Stimulated activated CD4-positive, alpha-beta T cell treated with anti-CD3 and anti-CD28 coated beads, Interleukin-12 subunit alpha, Interleukin-12 subunit beta, amount 100 ng/mL, for 48 hours (primary cell): ENCODE data around the gene MFSD12.

Experiments used
- DNase-seq, 3 donors: peaks; one replicate each; pipeline ENCODE4 v3.0.0-alpha.2; 2020; ENCODE audit warnings: low read depth in 2 of 3, low spot score in 1 of 3

The MFSD12 gene

GRCh38 chr19:3526507-3527237 is 30.7 kb downstream of the MFSD12 start:
- no peak for DNase-seq

DNA sequence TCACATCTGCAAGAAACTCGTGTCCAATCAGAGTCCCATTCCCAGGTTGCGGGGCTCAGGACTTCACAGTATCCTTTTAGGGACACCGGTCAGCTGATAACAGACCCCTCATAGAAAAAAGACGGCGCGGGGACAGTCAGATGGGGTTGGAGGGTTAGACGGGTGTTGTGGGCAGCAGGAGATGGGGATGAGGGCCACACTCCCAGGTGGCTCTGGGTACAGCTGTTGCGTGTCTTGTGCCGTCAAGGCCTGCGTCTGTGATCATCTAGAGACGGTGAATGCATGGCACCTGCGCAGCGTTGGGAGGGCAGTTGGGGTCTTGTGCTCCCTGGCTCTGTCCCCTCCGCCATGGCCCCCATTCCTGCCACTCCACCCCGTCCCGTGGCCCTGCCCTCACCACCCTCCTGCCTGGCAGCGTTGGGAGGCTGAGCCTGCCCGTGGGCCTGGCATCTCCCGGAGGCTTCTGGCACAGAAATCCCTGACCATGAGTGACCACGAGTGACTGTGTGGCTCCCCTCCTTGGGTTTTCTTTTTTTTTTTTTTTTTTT is 32.4 kb downstream of the MFSD12 start:
- DNase-seq = no peak

DNA sequence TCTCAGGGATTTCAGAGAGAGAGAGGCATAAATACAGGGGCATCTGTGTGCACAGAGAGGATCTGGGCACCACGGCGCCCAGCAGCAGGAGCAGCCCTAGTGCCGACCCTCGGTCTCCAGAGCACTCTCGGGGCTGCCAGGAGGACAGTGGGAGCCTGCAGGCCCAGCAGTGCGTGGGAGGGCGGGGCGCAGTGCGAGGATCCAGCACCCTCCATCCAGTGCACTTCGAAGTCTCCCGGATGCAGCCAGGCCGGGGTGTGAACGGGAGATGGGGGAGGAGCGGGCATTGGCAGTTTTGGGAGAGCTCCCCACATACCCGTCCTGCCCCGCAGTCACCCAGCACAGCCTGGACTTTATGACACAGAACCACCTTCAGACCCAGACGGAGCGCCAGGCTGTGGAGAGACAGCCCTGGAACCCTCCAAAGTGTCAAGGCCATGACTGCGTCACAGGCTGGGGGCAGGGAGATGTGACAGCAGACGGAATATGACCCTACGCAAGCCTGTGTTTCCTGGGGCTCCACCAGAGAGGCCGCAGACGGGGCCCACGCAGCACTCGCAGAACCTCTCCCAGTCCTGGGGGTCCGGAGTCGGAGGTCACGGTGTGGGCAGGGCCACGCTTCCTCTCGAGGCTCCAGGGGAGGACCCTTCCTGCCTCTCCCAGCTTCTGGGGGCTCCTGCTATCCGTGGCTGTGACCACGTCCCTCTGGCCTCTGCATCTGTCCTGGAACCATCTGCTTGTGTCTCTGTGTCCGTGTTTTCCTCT is 33.1 kb downstream of the MFSD12 start:
- DNase-seq = no peak

DNA sequence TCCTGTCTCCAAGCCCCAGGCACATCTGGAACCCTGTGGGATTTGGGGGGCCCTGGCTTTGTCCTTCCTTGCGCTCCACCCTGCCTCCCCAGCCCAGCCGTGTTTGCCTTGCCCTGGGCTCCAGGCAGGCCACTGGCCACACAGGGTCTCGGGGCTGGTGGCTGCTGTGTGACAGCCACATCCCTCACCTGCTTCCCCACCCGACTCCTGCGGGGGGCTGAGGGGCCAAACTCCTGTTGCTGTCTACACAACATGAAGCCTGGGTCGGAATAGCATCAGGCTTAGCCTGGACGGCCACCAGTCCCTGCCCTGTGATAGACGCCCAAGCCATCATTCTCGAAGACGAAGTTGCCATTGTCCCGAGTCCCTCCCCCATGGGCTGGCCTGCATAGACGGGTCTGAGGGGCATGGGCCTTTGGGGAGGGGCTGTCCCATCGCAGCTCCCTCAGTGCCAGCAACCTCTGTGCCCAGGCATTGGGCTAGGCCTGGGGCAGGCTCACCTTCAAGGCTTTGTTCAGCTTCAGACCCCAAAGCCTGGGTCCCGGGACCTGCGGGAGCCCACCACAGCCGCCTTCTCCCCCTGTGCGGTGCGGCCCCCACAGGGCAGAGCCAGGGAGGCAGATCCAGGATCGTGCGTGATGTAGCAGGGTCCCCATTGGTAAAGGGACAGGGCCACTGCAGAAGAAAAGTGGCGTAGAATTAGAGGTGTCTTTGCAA is 33.9 kb downstream of the MFSD12 start:
- no peak for DNase-seq

DNA sequence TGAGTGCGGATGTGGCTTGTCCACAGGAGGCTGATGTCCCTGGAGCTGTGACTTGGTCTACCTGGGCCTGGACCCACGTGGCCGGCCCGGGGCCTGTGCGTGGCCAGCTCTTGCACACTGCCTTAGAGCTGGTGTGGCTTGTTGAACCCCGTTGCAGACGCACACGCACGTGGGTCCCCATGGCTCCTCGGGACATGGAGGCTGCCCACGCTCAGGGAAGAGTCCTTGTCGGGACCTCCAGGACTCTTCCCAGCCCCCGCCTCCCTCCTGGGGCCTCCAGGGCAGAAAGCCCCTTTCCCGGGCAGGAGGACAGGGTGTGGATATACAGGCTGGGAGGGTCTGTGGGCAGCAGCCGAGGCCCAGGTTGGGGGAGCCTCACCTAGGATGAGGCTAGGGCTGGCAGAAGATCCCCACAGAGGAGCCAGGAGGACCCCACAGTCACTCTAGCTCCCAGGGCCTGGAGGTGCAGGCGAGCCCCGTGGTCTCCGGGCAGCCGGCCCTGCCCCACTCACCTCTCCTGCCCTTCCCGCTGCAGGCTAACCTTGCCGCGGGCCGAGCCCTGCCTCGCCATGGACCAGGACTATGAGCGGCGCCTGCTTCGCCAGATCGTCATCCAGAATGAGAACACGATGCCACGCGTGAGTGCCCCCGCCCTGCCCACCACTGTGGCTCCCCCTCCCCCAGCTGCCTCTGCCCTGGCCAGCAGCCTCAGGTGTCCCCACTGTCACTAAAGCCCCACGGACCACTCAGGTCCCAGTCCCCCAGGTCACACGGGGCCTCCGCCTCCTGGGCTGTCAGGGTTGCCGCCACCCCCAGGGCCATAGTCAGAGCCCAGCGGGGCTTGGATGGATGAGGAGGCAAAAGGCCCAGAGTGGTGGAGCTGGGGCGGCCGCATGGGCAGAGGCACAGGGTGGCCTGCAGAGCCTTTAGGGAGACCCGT is 34.7 kb downstream of the MFSD12 start:
- no peak for DNase-seq

- no peak for DNase-seq
These were observed 36.3 kb downstream of the MFSD12 start for GRCh38 chr19:3521104-3521445.

DNA sequence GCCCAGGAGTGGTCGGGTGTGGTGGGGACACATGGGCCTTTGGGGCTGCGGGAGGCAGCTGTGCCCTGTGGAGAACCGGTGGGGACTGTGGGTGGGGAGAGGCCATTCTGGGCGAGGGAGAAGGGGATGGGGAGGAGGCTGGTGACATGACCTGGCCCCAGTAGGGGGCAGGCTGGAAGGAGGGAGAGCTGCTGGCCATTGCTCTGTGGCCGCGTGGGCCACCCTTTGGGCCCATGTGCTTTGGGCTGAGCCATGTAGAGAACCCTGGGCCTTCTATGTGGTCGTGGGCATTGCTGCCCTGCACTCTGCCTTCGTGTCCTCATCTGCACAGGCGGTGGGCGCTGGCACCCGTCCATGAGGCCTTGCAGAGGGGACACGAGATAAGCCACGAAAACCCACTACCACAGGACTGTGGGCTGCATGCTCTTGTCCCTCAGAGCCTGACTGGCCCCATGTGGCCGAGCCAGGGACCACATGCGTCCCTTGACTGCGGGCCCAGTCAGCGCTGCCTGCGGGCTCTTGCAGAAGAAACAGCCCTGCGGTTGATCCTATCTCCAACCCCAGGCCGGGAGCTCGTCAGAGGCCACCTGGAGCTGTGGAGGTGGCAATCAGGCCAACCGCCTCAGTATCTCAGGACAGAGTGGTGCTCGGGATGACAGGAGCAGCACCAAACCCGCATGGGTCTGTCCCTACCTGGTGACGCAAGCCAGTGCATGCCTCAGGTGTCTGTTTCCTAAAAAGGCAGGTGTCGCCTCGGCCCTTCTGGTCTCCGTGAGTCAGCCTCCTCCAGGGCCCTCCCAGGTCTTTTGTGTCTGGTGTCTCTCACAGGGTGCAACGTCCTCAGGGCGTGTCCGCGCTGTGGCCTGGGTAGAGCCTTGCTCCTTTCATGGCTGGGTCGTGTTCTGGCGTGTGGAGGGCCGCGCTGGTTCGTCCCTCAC is 37.0 kb downstream of the MFSD12 start:
- no peak for DNase-seq

GRCh38 chr19:3519126-3519525 is 38.3 kb downstream of the MFSD12 start:
- no peak for DNase-seq

DNA sequence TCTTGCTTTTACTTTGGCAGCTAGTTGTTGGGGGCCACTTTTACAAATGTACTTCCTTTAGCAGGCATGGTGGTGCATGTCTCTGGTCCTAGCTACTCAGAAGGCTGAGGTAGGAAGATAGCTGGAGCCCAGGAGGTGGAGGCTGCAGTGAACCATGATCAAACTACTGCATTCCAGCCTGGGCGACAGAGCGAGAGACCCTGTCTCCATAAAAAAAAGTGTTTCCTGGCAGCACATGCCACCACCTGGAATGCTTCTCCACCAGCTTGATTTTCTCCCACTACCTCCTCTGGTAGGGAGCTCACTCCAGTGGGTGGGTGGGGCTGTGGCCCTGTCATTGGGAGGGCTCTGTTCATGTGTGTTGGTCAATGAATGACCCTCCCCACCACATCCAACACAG is 38.7 kb downstream of the MFSD12 start:
- DNase-seq = no peak

DNA sequence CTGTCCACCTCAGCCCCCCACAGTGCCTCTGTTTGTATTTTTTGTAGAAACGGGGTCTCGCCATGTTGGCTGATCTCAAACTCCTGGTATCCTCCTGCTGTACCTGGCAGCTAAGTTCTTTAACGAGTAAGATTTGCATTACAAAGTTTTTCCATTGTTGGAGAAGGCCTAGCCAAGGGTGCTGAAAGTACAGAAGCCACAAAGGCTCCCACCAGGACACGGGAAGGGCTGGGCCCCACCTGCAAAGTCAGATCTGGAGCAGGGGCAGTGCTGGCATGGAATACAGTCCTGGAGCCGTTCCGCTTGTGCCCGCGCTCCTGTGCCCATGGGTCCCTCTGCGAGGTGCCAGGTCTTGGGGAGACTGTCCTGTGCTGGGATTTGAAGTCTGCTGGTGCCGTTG is 39.1 kb downstream of the MFSD12 start:
- DNase-seq = no peak

DNA sequence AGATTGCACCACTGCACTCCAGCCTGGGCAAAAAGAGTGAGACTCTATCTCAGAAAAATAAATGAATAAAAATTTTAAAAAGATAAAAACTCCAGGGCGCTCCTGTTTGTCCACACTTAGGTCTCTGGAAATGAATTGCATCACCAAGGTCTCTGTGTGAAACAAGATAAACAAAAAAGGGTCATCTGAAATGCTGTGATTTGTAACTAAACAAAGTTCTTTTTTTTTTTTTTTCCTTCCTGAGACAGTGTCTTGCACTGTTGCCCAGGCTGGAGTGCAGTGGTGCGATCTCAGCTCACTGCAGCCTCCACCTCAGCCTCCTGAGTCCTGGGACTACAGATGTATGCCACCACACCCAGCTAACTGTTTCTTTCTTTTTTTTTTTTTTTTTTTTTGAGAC is 39.7 kb downstream of the MFSD12 start:
- DNase-seq = no peak

DNA sequence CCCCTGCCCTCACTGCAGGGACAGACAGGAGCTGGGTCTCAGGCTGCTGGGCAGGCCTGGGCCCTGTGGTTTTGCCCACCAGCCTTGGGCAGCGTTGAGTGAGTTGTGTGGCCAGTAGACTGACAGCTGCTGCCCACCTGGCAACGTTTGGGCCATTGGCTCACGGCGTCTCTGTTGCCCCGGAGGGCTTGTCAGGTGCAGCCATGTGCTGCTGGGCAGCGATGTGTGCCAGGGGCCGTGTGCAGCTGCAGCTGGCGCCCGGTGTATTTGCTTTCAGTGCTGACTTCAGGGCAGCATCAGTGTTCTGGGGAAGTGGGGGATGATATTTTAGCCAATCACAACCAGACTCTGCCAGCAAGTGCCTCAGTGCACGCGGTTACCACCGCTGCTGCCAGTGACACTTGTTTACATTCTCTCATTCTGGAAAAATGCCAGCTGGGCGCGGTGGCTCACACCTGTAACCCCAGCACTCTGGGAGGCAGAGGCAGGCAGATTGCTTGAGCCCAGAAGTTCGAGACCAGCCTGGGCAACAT is 40.6 kb downstream of the MFSD12 start:
- no peak for DNase-seq

DNA sequence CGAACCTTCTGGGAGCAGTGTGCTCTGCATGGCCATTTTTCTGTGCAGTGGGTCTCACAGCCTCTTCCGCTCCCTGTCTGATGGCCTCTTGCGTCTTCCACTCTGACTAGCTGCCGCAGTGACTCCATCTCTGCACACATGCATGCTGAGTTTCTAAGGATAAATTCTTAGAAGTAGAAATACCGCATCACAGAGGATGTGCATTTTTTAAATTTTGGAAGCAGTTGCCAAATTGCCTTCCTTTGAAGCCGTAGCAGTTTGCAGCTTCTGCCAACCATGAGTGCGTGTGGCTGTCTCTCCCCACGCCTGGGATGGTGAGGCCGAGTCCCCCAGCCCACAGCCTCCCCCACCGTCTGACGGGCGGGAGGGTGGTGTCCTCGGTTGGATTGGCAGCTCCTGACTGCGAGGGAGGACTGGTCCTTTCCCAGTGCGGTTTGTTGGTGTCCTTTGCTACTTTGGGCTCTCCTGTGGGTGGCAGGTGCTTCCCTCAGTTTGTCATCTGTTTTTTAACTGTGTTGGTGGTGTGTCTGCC is 41.4 kb downstream of the MFSD12 start:
- no peak for DNase-seq

GRCh38 chr19:3514930-3515329 is 42.5 kb downstream of the MFSD12 start:
- DNase-seq = no peak

DNA sequence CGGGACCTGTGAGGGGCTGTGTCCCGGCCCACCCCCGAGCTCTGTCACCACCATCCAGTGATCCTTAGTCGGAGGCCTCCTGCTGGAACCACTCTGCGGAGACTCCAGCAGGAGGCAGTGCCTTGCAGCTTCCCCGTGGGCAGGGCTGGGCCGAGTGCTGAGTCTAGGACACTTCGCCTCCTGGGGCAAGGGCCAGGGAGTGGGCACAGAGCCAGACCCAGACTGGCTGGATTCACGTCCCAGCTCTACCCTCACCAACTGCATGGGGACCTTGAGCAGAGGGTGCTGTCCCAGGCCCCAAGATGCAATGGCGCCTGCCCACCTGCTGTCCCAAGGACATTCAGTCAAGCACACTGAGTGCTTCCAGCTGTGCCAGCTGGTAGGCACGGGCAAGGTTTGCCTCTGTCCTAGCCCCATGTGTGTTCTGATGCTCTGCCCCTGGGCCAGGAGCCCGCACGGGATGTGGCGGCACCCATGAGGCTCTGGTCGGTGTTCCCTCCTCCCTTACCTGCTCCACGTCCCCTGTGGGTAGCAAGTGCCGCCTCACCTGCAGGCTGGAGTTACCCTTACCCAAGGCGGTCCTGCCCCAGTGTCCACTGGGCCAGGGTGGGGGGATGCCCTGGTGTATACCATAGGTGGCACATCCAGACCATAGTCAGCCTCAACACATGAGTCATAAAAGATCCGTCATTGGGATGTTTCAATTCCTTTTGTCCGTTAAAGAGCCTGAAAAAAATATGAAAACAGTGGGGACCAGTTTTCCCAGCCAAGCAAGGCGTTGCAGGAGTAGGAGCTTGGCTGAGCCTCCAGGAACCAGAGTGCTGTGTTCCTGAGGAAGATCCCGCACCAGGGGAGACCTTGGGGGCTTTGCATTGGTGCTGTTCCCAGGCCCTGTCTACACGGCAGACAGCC is 43.9 kb downstream of the MFSD12 start:
- DNase-seq = no peak

DNA sequence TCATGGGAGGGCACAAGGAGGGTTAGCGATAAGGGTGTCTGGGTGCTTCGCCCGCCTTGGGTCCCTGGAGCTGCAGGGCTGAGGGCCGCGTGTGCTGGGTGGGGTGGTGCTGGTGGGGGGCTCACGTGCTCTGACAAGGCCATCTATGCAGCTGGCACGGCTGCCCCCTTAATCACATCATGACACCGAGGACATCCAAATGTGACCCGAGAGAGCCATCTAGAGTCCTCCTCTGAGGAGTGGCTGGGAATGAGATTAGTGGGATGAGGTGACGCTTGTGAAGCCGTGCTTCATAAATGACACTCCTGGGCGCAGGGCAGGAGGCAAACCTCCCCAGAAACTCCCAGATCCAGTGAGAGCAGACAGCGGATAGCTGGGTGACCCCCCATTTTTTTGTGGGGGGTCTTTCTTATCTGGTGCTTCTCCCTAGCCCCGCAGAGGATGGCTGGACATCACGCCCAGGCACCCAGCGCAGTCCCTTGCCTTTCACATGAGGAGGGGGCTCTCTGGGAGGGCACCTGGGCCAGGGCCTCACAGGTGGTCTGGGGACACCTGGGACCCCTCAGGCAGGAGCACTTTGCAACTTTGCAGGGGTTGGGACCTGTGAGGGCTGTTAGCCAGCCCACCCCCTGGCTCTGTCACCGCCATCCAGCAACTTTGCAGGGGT is 44.7 kb downstream of the MFSD12 start:
- no peak for DNase-seq

DNA sequence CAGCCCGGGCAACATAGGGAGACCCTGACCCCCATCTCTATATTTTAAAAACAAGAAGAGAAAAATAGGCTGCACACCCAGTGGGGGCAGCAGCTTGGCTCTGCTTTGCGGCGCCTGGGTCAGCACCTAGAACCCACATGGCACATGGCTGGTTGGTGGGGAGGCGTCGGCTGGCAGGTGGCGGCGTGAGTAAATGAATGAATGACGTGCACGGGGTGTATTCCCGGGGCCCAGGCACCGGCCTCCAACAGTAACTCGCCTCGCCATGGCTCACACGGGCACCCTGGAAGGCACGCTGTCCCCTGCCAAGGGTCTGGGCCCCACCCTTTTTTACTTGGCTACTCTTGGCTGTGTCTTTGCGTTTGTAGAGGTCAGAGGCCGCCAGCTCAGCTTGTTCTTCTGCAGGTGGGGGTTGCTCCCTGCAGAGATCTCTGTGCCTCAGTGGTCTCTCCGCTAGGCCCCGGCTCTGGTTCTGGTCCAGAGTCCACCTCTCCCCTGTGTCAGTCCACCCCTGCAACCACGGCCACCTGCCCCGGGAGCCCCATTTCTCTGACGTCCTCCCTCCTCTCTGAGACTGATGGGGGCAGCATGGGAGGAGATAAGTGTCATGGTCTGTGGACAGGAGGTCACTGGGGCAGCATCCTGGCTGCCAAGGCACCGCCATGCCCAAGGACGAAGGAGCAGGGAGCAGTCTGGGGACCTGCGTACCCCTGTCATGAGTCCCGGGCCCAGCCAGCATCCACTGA is 45.7 kb downstream of the MFSD12 start:
- DNase-seq = no peak
